B cell (primary cell): ENCODE data around the gene TRPT1.

Source experiments
- CTCF ChIP-seq: fragments of 200-600 bp; IDR thresholded peaks from one replicate; pipeline ENCODE4 v1.8.0; 2022; ENCODE audit warnings: antibody characterized with exemption, mild to moderate bottlenecking
- EZH2 ChIP-seq: IDR thresholded peaks from 2 replicates; pipeline ENCODE4 v1.6.1; 2012; ENCODE audit warnings: borderline replicate concordance, low read depth, mild to moderate bottlenecking, moderate library complexity, low read length; ENCODE audit not compliant: insufficient read depth, poor library complexity, severe bottlenecking

DNA sequence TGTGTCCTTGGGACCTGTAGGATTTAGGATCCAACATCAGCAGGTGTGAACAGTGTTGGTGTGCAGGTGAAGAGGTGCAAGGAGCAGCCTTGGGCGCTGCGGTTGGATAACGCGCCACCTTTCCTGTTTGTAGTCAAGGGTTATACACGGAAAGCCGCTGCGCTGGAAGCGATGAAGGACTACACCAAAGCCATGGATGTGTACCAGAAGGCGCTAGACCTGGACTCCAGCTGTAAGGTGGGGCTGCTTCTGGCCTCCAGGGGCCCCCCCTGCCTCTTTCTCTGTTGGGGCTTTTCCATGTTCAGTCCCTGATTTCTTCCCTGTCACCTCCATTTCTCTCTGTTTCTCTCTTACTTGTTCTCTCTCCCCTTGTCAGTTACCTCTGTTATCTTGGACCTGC lies 23.0 kb downstream of the TRPT1 start:
- TF ChIP-seq EZH2: no peak
- TF ChIP-seq CTCF: no peak
